HG03378 (cell line): Measurements from ENCODE around the gene MALT1.
"Not testable (repeated sequence)": the region's sequence is repeated elsewhere in the genome, so short reads cannot be mapped to it uniquely, and the experiment has no call there.

ENCODE experiments used
- ATAC-seq: cut with Tn5 transposase; IDR thresholded peaks from one replicate; pipeline ENCODE4 v1.9.1; 2021; ENCODE audit warnings: mild to moderate bottlenecking, moderate library complexity; ENCODE audit not compliant: unreplicated experiment

The MALT1 gene

GRCh38 chr18:58770601-58771000 lies 99.3 kb downstream of the MALT1 start:
- no peak for ATAC-seq

DNA sequence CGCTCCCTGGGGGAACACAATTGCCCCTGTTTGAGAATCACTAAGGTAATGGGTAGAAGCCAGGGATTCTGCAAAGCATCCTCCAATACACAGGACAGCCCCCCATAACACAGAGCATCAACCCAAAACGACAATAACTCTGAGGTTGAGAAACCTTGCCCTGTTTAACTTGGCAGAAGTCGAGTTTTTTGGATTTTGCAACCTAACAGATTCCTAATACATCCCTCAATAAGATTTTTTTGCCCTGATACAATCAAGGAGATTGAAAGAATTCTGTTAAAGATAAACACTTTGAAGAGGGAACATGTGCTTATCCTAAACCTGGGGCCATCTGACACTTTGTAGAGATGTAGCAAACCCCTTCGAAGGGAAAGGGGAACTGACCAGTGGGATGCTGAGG lies 100.9 kb downstream of the MALT1 start:
- ATAC-seq: no peak

GRCh38 chr18:58776084-58776483 lies 104.8 kb downstream of the MALT1 start:
- no peak for ATAC-seq

DNA sequence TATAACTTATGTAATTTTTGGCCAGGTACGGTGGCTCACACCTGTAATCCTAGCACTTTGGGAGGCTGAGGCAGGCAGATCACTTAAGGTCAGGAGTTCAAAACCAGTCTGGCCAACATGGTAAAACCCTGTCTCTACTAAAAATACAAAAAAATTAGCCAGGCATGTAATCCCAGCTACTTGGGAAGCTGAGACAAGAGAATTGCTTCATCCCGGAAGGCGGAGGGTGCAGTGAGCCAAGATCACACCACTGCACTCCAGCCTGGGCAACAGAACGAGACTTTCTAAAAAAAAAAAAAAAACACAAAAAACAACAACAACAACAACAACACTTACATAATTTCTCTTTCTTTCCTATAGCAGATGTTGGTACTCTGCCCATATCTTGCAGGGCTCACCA lies 105.3 kb downstream of the MALT1 start:
- not testable (repeated sequence) for ATAC-seq

GRCh38 chr18:58777471-58777870 lies 106.2 kb downstream of the MALT1 start:
- ATAC-seq: no peak

- no peak for ATAC-seq
Observed at GRCh38 chr18:58779529-58779928, 108.3 kb downstream of the MALT1 start.

GRCh38 chr18:58780045-58780444 lies 108.8 kb downstream of the MALT1 start:
- ATAC-seq: no peak

- ATAC-seq: peak; percentile 78
Observed at GRCh38 chr18:58781627-58782194, 110.4 kb downstream of the MALT1 start.

- no peak for ATAC-seq
Observed at GRCh38 chr18:58784601-58785137, 113.4 kb downstream of the MALT1 start.

- ATAC-seq: no peak
Observed at GRCh38 chr18:58785171-58785805, 114.0 kb downstream of the MALT1 start.

- ATAC-seq: no peak
Observed at GRCh38 chr18:58785870-58786269, 114.6 kb downstream of the MALT1 start.

DNA sequence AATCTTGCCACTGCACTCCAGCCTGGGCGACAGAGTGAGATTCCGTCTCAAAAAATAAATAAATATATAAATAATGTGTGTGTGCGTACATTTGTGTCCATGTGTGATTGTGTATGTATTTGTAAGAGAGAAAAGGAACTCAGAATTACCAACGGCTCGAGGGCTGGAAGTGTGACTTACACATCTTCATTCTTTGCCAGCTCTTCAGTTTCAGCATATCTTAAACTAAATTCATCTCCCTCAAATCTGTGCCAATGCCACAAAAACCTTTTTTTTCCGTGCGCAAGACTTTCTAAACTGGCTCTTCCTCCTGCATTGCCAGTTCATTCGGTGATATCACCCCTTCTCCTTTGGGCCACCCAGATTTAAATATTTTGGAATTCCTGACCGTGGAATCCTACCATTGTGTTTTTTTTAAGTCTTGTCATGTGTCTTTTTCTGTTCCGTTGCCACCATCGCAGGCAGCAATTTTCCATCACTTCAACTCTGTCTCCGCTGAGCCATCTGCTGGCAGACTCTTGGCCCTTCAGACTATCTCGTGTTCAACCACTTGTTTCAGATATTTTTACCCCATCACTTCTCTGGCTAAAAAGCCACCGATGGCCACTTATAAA lies 116.4 kb downstream of the MALT1 start:
- no peak for ATAC-seq

- ATAC-seq: no peak
Observed at GRCh38 chr18:58788470-58788869, 117.2 kb downstream of the MALT1 start.

DNA sequence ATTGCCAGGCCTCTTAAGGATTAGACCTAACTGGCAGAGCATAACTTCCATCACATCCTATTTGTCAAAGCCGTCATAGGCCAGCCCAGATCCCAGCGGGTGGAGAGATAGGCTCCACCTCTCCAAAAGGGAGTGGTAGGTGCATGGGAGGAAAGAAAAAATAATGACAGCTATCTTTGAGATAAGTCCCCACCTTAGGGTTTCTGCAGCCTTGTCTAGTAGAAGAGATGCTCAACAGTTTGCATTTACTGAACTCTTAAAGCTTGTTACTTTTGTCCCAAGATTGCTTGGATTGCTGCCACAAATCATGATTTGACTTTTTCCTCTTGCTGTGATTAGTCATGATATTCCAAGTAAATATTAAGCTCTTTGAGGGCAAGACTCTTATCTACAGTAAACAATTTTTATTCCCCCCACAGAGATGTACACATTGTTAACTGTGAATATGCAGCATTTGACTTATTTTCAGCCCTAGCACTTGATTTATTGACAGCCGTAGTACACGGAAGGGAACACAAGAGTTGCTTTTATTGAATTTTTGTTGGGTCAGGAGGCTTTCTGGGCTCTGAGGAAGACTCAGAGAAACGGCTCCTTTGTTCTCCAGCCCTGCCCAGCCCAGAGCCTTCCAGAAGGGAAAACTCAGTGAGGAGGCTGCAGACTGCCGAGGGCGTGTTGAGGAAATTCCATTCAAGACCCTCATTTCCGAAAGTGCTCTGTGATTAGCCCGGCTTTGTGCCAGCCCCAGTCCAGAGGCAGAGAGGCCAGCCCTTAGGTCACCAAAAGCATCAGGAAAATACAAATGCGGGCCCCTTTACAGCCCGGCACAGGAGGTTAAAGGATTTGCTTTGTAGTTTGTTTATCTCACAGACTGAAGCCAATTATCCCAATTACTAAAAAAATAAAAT lies 118.0 kb downstream of the MALT1 start:
- ATAC-seq: no peak

DNA sequence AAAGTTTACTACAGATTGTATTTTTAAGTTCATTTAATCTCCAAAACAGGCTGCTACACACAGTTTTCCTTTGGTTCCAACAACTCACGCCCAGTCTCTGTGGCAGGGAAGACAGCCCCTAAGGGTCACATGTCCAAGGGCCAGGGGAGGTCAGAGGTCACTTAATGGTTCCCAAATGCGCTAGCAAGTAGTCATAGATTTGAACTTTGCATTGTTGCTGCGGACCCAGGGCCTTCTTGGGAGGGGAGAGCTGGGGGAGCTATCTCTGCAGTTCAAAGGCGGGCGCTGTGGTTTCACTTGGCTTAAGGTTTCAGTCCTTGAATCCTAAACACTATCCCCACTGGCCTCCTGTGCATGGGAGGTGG lies 118.6 kb downstream of the MALT1 start:
- ATAC-seq: no peak

DNA sequence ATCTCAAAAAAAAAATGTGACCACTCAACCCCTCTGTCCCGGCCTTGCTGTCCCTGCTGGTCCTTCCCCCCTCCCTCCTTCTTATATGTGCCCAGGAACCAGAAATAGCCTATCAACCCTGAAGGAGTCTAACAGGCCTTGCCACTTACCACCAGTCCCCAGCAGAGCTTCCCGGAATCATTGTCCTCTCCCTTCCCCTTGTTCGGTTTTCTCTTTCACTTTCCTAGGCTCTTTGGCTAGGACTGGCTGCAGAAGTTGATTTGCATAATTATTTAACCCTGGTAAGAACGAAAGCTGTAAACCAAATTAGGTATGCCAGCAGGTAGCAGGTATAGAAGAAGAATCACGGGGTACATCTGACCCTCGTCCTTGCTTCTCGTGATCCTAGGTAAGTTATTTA lies 120.8 kb downstream of the MALT1 start:
- ATAC-seq: peak; percentile 93

- ATAC-seq: no peak
Observed at GRCh38 chr18:58793361-58793760, 122.1 kb downstream of the MALT1 start.

DNA sequence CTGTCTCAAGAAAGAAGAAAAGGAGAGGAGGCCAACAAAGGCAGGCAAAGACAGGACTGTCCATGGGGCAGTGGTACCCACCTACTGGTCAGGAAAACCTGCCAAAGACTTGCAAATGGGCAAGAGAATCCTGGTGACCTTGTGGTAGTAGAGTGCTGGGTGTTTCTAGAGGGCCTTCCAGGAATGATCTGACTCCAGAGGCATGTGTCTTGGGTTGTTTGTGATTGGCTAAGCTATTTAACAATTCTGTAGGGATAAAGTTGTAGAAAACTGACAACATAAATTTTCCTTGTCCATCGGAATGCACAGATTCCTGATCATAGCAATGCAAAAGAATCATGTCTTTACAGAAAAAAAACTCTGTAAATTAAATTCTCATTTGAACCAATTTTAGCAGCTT lies 125.0 kb downstream of the MALT1 start:
- ATAC-seq: no peak

- peak; percentile 81 for ATAC-seq
Observed at GRCh38 chr18:58800582-58800981, 129.3 kb downstream of the MALT1 start.

DNA sequence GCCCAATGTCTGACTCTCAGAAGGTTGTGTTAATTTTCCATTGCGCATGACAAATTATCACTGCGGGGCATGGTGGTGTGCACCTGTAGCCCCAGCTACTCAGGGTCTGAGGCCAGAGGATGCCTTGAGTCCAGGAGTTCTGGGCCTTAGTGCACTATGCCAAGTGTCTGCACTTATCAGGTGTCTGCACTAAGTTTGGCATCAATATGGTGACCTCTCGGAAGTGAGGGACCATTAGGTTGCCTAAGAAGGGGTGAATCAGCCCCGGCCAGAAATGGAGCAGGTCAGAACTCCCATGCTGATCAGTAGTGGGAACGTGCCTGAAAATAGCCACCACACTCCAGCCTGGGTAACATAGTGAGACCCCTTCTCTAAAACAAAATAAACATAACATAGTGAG lies 131.7 kb downstream of the MALT1 start:
- no peak for ATAC-seq

- ATAC-seq: no peak
Observed at GRCh38 chr18:58803978-58804377, 132.7 kb downstream of the MALT1 start.
